Fibroblast of lung (primary cell): Measurements from ENCODE around the gene RHOB. TPM values are rescaled to one million over a fixed set of nuclear protein-coding genes. Genes with fewer than 3 reads are reported as not detected.

Source experiments
- DNase-seq, 2 donors: peaks; one replicate each; pipeline versions ENCODE4 v3.0.0 to v3.0.0-alpha.2; 2010; ENCODE audit warnings: low read depth in 2 of 2
- H2AFZ ChIP-seq: 2 replicates; pipeline ENCODE4 v1.5.1; 2012; ENCODE audit warnings: low read length, control low read depth, inconsistent platforms
- H3K27ac ChIP-seq: 2 replicates; pipeline ENCODE4 v1.5.1; 2011; ENCODE audit warnings: low read length, control low read depth; ENCODE audit not compliant: insufficient read depth
- H3K27me3 ChIP-seq: 2 replicates; pipeline ENCODE4 v1.5.1; 2011; ENCODE audit warnings: mild to moderate bottlenecking, low read length; ENCODE audit not compliant: control insufficient read depth, insufficient read depth
- H3K36me3 ChIP-seq: 2 replicates; pipeline ENCODE4 v1.5.1; 2011; ENCODE audit warnings: low read length; ENCODE audit not compliant: control insufficient read depth, insufficient read depth
- H3K4me1 ChIP-seq: 2 replicates; pipeline ENCODE4 v1.5.1; 2011; ENCODE audit warnings: low read length; ENCODE audit not compliant: control insufficient read depth, insufficient read depth; ENCODE audit errors: extremely low read depth
- H3K4me2 ChIP-seq: 2 replicates; pipeline ENCODE4 v1.5.1; 2011; ENCODE audit warnings: low read length, control low read depth; ENCODE audit not compliant: insufficient read depth; ENCODE audit errors: extremely low read depth
- H3K4me3 ChIP-seq, 4 experiments: fragments of 200-600 bp in 1 of 4; sonication (generic) in 1 of 4; replicated peaks in 1 of 4; 2 replicates each; pipeline ENCODE4 v1.5.1; 2011 to 2016; ENCODE audit warnings: low read length in 4 of 4, low read depth in 3 of 4, mild to moderate bottlenecking in 3 of 4, control low read depth in 2 of 4, inconsistent platforms in 1 of 4, mixed read lengths in 1 of 4; ENCODE audit not compliant: insufficient read depth in 1 of 4; ENCODE audit errors: control extremely low read depth in 1 of 4
- H3K79me2 ChIP-seq: 2 replicates; pipeline ENCODE4 v1.5.1; 2012; ENCODE audit warnings: mild to moderate bottlenecking, low read length, inconsistent platforms; ENCODE audit not compliant: control insufficient read depth, insufficient read depth
- H3K9ac ChIP-seq: 2 replicates; pipeline ENCODE4 v1.5.1; 2011; ENCODE audit warnings: mild to moderate bottlenecking, low read length, control low read depth; ENCODE audit not compliant: insufficient read depth
- H3K9me3 ChIP-seq: 2 replicates; pipeline ENCODE4 v1.5.1; 2012; ENCODE audit warnings: low read depth, low read length; ENCODE audit not compliant: control insufficient read depth, insufficient read depth
- H4K20me1 ChIP-seq: 2 replicates; pipeline ENCODE4 v1.5.1; 2011; ENCODE audit warnings: low read length; ENCODE audit not compliant: control insufficient read depth, insufficient read depth; ENCODE audit errors: extremely low read depth
- EZH2 ChIP-seq: IDR thresholded peaks from 2 replicates; pipeline ENCODE4 v1.5.1; 2012; ENCODE audit warnings: low read length, control low read depth, mild to moderate bottlenecking; ENCODE audit errors: missing control alignments
- polyA plus RNA-seq, 2 donors: library from polyadenylated mRNA; depleted of rRNA in 1 of 2; stranded (reverse) in 1 of 2; unstranded in 1 of 2; fragments of >200 nt; gene quantifications; 2 replicates each; pipeline ENCODE4 v1.2.1, GENCODE V29; 2011 to 2012; ENCODE audit warnings: missing spikeins in 1 of 2
- total RNA-seq: library from RNA; depleted of rRNA; stranded (reverse); fragments of >200 nt; gene quantifications from 2 replicates; pipeline ENCODE4 v1.2.1, GENCODE V29; 2014
- TF ChIP-seq, protein P1 (sequence below), 2 donors: IDR thresholded peaks in 1 of 2; conservative IDR thresholded peaks in 1 of 2; 1 replicate in 1 of 2; 2 replicates in 1 of 2; pipeline ENCODE4 v1.5.1; 2011 to 2012; ENCODE audit warnings: low read length in 2 of 2, control low read depth in 1 of 2, inconsistent platforms in 1 of 2, low read depth in 1 of 2, mild to moderate bottlenecking in 1 of 2

Gene RHOB
- total and polyA plus RNA-seq, 2 donors (not counting 1 experiment from before 2014, with no cell fraction given), result 113 to 171 TPM

DNA sequence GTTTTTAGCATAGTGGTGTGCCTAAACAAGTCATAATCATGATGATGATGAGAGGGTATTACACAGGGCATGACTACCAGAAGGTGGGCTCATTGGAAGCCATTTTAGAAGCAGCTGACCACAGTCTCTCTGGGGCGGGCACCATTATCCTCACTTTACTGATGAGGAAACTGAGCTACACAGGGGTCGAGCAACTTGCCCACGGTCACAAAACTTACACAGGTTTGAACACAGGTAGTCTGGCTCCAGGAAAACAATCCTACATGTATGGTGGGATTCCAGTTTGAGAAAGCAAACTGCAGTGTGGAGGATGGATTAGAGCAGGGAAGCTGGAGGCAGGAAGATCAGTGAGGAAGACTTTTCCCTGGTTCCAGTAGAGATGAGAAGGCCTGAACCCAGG, 6.2 kb downstream of the RHOB start:
- Histone ChIP-seq H3K27ac (no peak overlapping the region), H2AFZ (no peak overlapping the region), H3K79me2 (peaks cover 15% of the 10 kb centered on the region)

DNA sequence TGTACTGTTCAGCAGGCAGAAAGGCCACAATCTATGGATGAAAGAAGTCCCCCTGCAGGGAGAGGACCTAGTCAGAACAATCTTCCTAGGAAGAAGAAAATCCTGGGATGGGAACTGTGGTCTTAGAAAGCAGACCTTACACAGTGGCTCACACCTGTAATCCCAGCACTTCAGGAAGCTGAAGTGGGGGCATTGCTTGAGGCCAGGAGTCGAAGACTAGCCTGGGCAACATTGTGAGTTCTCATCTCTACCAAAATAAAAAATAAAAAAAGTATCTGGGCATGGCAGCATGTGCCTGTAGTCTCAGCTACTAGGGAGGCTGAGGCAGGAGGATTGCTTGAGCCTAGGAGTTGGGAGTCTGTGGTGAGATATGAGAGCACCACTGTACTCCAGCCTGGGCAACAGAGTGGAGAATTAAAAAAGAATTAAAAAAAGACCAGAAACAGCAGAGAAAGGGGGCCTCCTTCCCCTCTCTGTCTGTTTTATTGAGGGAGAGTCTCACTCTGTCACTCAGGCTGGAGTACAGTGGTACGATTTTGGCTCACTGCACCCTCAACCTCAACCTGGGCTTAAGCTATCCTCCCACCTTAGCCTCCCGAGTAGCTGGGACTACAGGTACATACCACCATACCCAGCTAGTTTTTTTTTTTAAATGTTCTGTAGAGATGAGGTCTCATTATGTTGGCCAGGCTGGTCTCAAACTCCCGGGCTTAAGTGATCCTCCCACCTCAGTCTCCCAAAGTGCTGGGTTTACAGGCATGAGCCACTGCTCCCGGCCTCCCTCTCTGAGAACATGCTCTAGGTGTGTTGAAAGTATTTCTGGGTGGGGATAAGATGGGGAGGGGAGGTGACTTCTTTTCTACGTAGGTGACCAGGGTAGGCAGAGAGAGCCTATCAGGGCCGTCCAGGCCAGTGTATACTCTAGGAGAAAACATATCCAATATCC, 7.4 kb downstream of the RHOB start:
- Histone ChIP-seq H3K9me3 (no peaks in the 10 kb centered on the region), H3K79me2 (peaks cover 2% of the 10 kb centered on the region), H3K36me3 (no peaks in the 10 kb centered on the region), H3K4me3 (no peak overlapping the region), H3K9ac (no peak overlapping the region), H3K4me1 (peaks cover 20% of the 10 kb centered on the region), H3K4me2 (no peak overlapping the region), H3K27me3 (no peaks in the 10 kb centered on the region), H4K20me1 (no peaks in the 10 kb centered on the region), H3K27ac (no peak overlapping the region), H2AFZ (no peak overlapping the region)
- TF ChIP-seq EZH2, result no peak
- TF ChIP-seq, protein P1, sequence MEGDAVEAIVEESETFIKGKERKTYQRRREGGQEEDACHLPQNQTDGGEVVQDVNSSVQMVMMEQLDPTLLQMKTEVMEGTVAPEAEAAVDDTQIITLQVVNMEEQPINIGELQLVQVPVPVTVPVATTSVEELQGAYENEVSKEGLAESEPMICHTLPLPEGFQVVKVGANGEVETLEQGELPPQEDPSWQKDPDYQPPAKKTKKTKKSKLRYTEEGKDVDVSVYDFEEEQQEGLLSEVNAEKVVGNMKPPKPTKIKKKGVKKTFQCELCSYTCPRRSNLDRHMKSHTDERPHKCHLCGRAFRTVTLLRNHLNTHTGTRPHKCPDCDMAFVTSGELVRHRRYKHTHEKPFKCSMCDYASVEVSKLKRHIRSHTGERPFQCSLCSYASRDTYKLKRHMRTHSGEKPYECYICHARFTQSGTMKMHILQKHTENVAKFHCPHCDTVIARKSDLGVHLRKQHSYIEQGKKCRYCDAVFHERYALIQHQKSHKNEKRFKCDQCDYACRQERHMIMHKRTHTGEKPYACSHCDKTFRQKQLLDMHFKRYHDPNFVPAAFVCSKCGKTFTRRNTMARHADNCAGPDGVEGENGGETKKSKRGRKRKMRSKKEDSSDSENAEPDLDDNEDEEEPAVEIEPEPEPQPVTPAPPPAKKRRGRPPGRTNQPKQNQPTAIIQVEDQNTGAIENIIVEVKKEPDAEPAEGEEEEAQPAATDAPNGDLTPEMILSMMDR (conservative IDR thresholded peaks at IDR 0.05 in 1 of 2, IDR thresholded peaks at IDR 0.05 in 1 of 2; ENCODE audit: low read depth in 1 of 2, low read length in 2 of 2), result no peak
- DNase-seq, result no peak

More for the DNA sequence above, 6.2 kb downstream of the RHOB start:
- Histone ChIP-seq H4K20me1 (peaks cover 6% of the 10 kb centered on the region), H3K27me3 (no peaks in the 10 kb centered on the region), H3K4me3 (no peak overlapping the region), H3K4me2 (no peak overlapping the region), H3K9me3 (no peaks in the 10 kb centered on the region), H3K9ac (no peak overlapping the region), H3K36me3 (peaks cover 2% of the 10 kb centered on the region), H3K4me1 (peaks cover 20% of the 10 kb centered on the region)
- no peak for DNase-seq
- TF ChIP-seq, protein P1 (conservative IDR thresholded peaks at IDR 0.05 in 1 of 2, IDR thresholded peaks at IDR 0.05 in 1 of 2; ENCODE audit: low read depth in 1 of 2, low read length in 2 of 2), result no peak
- no peak for TF ChIP-seq EZH2

DNA sequence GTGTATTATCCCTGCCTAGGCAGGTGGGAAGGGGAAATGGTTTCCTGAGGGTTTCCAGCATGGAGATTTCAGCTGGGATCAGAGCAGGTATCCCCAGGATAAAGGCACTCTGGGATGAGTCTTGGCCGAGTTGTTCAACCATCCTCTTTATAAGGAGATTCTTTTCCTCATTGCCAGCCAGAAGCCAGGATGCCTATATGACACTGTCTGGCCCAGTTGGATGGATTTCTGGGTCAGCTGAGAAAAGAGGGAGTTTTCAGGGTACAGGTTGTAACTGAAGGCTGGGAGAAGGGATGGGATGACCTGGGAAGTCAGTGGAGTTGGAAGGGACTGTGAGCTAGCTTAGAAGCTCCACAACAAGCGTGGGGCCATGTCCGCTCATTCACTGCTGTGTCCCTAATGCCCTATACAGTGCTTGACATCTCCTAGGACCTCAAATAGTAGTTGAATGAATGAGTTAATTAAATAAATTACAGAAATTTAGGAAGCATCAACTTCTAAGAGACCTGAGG, 8.3 kb downstream of the RHOB start:
- peaks cover 5% of the 10 kb centered on the region for H3K27me3 ChIP-seq
- no peaks in the 10 kb centered on the region for H3K36me3 ChIP-seq
- H3K9me3 ChIP-seq, result no peaks in the 10 kb centered on the region
- no peak overlapping the region for H3K9ac ChIP-seq
- DNase-seq, result no peak
- peaks cover 12% of the 10 kb centered on the region for H3K4me1 ChIP-seq
- no peak for TF ChIP-seq EZH2
- TF ChIP-seq, protein P1 (conservative IDR thresholded peaks at IDR 0.05 in 1 of 2, IDR thresholded peaks at IDR 0.05 in 1 of 2; ENCODE audit: low read depth in 1 of 2, low read length in 2 of 2), result no peak
- no peak overlapping the region for H2AFZ ChIP-seq
- no peak overlapping the region for H3K27ac ChIP-seq
- no peaks in the 10 kb centered on the region for H3K79me2 ChIP-seq
- no peak overlapping the region for H3K4me3 ChIP-seq
- H3K4me2 ChIP-seq, result no peak overlapping the region
- H4K20me1 ChIP-seq, result no peaks in the 10 kb centered on the region
